ENCODE results near the gene TASL. TPM values are rescaled to one million over a fixed set of nuclear protein-coding genes. Genes with fewer than 3 reads are reported as not detected.
A peak's percentile ranks its signal among the peaks of the same experiment; 100 is the strongest.

TASL gene
- total RNA-seq, 2 experiments from 2014 or later = 2.6 to 3.1 TPM

DNA sequence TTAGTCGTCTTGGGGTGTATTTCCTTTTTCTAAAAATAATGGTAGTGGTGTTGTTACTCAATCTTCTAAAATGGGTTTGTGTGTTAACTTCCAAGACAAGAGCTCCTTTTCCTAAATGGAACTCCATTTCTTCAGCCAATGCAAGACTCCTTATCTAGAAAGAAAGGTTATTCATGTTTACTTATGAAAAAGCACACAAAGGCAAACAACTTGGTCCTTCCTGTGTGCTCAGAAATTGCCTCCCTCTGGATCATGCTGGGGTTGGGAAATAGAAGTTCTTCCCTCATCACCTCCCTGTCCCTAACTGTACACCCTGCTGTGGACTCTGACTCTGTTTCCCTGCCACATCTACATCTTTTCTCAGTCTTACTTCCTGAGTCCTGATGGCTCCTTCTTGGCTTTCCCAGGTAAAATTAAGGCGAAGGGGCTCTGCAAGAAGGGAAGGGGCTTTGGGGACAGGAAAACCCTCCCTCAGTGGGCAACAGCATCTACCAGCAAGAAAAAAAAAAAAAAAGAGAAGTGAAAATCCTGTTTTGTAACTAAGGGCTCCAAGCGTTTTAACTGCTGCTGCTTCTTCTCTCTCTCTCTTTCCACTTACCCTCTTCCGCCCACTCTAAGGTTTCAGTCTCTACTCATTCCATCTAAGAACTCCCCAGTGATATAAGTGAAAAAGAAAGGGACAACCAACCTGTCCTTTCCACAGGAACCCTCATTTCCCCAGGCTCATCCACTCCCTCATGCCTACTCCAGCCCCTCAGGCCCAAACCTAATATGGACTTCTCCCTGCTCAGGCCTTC is 19.8 kb upstream of the TASL start:
- Mint-ChIP-seq H3K4me3 (no peak overlapping the region), H3K36me3 (peaks cover 1% of the 10 kb centered on the region), H3K4me1 (peaks cover 3% of the 10 kb centered on the region), H3K27me3 (no peaks in the 10 kb centered on the region), H3K9me3 (no peaks in the 10 kb centered on the region), H3K27ac (no peak overlapping the region)
- ATAC-seq (ENCODE audit: low read depth) = no peak
- DNase-seq = no peak
- POLR2A ChIA-PET = no interaction called here

DNA sequence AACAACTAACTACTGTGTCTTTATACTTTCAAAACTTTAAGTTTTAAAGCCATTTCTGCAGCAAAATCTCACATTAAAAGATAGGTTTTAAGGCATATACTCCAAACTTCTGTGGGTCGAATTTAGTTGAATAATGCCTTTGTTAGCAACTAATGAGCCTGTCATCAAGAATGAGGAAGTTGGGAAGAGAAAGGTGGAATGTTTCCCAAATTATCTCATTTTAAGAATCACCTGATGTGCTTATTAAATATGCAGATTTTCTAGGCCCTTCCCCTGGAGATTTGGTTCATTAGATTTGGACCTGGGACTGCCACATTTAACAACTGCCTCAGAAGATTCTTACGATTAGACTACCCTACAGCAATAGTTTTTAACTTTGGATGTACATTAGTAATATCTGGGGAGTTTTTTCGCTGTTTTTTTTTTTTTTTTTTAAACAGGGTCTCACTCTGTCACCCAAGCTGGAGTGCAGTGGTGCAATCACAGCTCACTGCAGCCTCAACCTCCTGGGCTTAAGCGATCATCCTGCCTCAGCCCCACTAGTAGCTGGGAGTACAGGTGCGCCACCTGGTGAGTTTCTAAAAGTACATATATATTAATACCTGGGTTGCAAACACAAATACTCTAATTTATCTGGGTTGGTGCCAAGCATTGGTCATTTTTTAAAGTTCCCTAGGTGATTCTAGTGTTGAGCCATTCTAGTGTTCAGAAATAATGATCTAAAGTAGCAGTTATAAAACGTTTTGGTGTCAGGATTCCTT is 16.1 kb upstream of the TASL start:
- H3K27ac Mint-ChIP-seq = no peak overlapping the region
- H3K4me1 Mint-ChIP-seq = peaks cover 5% of the 10 kb centered on the region
- H3K9me3 Mint-ChIP-seq = no peaks in the 10 kb centered on the region
- ATAC-seq (ENCODE audit: low read depth) (peak; percentile 63), DNase-seq (no peak)
- POLR2A ChIA-PET = no interaction called here
- H3K36me3 Mint-ChIP-seq = peaks cover 1% of the 10 kb centered on the region
- H3K27me3 Mint-ChIP-seq = peaks cover 3% of the 10 kb centered on the region
- H3K4me3 Mint-ChIP-seq = no peak overlapping the region

DNA sequence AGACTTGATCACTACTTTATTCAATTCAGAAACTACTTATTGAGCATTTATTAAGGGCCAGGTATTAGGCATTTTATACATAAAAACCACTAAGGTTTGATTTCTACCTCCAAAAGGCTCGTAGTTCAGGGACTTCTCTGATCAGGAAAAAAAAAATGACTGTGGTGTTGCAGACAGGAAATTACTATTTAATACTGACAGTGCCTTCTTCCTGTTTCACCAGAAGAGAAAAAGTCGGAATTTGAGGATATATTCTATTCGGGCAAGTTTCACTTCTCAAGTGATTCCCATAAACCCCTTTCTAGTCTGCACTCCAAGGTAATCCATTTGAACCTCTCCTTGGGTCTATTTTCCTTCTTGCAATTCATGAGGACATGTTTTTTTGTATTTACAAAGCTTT is 15.3 kb upstream of the TASL start:
- H3K27me3 Mint-ChIP-seq = peaks cover 3% of the 10 kb centered on the region
- peaks cover 1% of the 10 kb centered on the region for H3K36me3 Mint-ChIP-seq
- no peaks in the 10 kb centered on the region for H3K9me3 Mint-ChIP-seq
- POLR2A ChIA-PET = no interaction called here
- DNase-seq (no peak), ATAC-seq (ENCODE audit: low read depth) (no peak)
- no peak overlapping the region for H3K4me3 Mint-ChIP-seq
- no peak overlapping the region for H3K27ac Mint-ChIP-seq
- peaks cover 5% of the 10 kb centered on the region for H3K4me1 Mint-ChIP-seq

DNA sequence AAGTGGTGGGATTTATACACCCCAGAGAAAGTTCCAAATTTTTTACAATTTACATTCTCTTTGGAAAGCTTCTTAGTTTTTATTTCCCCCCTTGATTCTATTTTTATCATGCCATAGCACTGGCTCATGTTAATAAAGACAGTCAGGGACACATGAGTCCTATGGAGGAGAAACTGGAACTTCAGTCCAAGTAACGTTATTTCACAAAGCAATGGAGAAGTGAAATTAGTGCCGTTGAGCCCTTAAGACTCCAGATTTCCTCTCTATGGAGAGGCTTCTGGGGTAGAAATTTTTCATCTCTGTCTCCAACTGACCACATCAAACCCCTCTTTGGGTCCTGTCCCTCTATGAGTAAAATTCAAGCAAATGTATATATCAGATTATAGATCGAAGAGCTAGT is 12.8 kb upstream of the TASL start:
- no peak for DNase-seq
- H3K4me1 Mint-ChIP-seq = peaks cover 2% of the 10 kb centered on the region
- H3K9me3 Mint-ChIP-seq = peaks cover 1% of the 10 kb centered on the region
- peaks cover 3% of the 10 kb centered on the region for H3K27me3 Mint-ChIP-seq
- H3K36me3 Mint-ChIP-seq = peaks cover 2% of the 10 kb centered on the region
- ATAC-seq (ENCODE audit: low read depth) = no peak
- POLR2A ChIA-PET = no interaction called here
- no peak overlapping the region for H3K4me3 Mint-ChIP-seq
- no peak overlapping the region for H3K27ac Mint-ChIP-seq

DNA sequence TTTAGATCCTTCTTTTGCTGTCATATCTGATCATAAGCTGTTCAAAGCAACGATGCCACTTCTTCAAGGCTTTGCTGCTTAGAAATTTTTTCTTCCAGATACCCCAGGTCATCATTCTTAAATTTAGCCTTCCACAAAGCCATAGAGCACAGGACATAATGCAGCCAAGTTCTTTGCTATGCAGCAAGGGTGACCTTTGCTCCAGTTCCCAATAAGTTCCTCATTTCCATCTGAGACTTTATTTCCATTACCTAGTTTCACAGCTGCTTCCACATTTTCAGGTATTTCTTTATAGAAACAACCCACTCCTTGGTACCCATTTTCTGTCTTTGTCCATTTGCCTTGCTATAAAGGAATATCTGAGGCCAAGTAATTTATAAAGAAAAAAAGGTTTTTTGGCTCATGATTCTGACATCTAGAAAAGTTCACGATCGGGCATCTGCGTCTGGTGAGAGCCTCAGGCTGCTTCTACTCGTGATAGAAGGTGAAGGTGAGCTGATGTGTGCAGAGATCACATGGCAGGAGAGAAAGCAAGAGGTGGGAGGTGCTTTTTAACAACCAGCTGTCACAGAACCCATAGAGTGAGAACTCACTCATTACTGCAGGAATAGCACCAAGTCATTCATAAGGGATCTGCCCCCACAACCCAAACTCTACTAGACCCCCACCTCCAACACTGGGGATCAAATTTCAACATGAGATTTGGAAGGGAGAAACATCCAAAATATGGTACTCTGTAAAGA is 11.8 kb upstream of the TASL start:
- Mint-ChIP-seq H3K4me3 (no peak overlapping the region), H3K36me3 (peaks cover 2% of the 10 kb centered on the region), H3K27ac (no peak overlapping the region), H3K9me3 (peaks cover 1% of the 10 kb centered on the region), H3K27me3 (peaks cover 3% of the 10 kb centered on the region), H3K4me1 (peaks cover 2% of the 10 kb centered on the region)
- POLR2A ChIA-PET = no interaction called here
- ATAC-seq (ENCODE audit: low read depth) (no peak), DNase-seq (no peak)

DNA sequence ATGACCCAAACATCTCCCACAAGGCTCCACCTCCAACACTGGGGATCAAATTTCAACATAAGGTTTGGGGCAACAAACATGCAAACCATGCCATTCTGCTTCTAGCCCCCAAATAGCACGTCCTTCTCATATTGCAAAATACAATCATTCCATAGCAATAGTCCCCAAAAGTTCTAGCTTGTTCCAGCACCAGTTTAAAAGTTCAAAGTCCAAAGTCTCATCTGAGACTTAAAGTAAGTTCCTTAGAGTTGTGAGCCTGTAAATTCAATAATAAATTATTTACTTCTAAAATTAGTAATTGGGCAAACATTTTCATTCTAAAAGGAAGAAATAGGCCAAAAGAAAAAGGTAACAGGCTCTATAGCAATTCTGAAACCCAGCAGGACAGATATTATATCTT is 8.9 kb upstream of the TASL start:
- Mint-ChIP-seq H3K4me3 (no peak overlapping the region), H3K4me1 (peaks cover 2% of the 10 kb centered on the region)
- POLR2A ChIA-PET = no interaction called here

DNA sequence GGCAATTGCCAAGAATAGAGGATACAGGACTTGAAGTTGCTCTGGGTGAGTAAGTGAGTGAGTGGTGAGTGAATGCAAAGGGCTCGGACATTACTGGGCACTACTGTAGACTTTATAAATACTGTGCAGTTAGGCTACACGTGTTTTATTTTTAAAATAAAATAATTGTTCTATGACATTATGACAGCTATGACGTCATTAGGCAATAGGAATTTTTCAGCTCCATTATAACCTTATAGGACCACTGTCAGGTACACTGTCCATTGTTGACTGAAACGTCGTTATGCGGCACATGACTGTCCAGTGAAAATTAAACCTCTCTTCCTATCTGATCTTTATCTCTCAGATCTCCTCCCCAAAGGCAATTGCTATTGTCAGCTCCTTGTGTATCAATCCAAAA is 5.1 kb upstream of the TASL start:
- POLR2A ChIA-PET = no interaction called here
- no peak overlapping the region for H3K4me3 Mint-ChIP-seq
- H3K9me3 Mint-ChIP-seq = peaks cover 4% of the 10 kb centered on the region
- H3K4me1 Mint-ChIP-seq = peaks cover 2% of the 10 kb centered on the region
- DNase-seq (no peak), ATAC-seq (ENCODE audit: low read depth) (no peak)
- peaks cover 6% of the 10 kb centered on the region for H3K36me3 Mint-ChIP-seq
- H3K27ac Mint-ChIP-seq = no peak overlapping the region
- no peaks in the 10 kb centered on the region for H3K27me3 Mint-ChIP-seq

More for the DNA sequence above, 8.9 kb upstream of the TASL start:
- DNase-seq = no peak
- Mint-ChIP-seq H3K36me3 (peaks cover 2% of the 10 kb centered on the region), H3K9me3 (peaks cover 1% of the 10 kb centered on the region), H3K27me3 (peaks cover 3% of the 10 kb centered on the region), H3K27ac (no peak overlapping the region)
- ATAC-seq (ENCODE audit: low read depth) = no peak

DNA sequence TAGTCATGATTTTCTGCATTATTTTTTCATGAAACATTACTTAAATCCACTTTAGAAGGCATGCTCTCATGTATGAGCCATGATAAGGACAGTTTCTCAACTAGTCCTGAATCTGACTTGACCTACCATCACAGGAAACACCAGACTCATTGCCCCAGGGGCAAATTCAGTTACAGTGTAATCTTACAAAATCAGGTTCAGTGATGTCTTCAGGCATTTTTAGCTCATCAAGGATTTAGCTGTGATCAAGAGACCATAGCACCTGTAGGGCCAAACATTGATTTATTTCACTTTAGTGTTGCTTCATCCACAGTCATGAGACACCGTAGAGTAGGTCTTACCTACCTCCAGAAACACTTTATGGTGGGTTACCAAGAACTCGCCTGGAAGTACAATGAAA is 3.1 kb upstream of the TASL start:
- DNase-seq = no peak
- Mint-ChIP-seq H3K4me1 (peaks cover 4% of the 10 kb centered on the region), H3K27ac (no peak overlapping the region), H3K9me3 (peaks cover 2% of the 10 kb centered on the region), H3K36me3 (peaks cover 6% of the 10 kb centered on the region), H3K27me3 (no peaks in the 10 kb centered on the region), H3K4me3 (no peak overlapping the region)
- POLR2A ChIA-PET = no interaction called here
- ATAC-seq (ENCODE audit: low read depth) = no peak

DNA sequence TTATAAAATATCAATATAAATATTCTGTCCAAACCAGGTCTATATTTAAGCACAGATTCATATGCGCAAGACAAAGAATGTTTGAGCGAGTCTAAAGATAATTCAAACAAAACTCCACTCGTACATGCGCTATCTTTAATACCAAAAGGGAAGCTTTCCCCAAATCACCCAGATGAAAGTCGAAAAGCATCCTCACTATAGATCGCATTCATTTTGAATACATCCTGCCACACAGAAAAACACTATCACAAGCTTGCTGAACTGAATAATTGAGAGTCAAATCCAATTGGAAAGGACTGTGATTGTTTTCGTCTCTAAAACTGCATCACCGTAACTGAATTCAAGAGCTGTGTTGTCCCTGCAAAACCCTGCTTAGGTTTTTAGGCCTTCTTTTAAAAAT is 685 bp downstream of the TASL start:
- ATAC-seq (ENCODE audit: low read depth) = no peak
- H3K9me3 Mint-ChIP-seq = peaks cover 2% of the 10 kb centered on the region
- POLR2A ChIA-PET = interaction anchor here (0.8 to 2.4 kb wide), 4 partner anchors 74 to 313 kb away, joined by 3 to 10 read pairs (median 4); partner anchors contain the start of genes GK and TAB3
- no peaks in the 10 kb centered on the region for H3K27me3 Mint-ChIP-seq
- peaks cover 16% of the 10 kb centered on the region for H3K36me3 Mint-ChIP-seq
- H3K4me3 Mint-ChIP-seq = peak overlapping the region; percentile 94
- H3K4me1 Mint-ChIP-seq = peaks cover 16% of the 10 kb centered on the region
- no peak for DNase-seq
- H3K27ac Mint-ChIP-seq = peak overlapping the region; percentile 99

DNA sequence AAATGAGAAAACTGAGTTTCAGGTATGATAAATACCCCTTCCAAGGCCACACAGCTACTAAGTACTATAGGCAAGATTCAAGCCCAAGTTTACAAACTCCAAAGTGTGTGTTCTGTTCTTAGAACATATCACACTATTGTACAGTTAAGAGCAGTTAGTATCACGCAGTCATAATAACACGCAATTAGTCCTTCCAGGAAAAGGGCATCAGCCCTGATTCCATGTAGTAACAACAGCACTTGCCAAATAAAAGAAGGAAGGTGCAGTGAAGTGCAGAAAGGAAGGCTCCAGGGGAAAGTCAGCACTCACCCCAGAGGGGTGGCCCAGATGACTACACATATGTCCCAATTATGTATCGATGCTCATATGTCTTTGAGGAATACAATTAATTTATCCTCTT is 4.4 kb downstream of the TASL start:
- H3K9me3 Mint-ChIP-seq = no peaks in the 10 kb centered on the region
- H3K27me3 Mint-ChIP-seq = no peaks in the 10 kb centered on the region
- H3K27ac Mint-ChIP-seq = no peak overlapping the region
- POLR2A ChIA-PET = no interaction called here
- H3K4me3 Mint-ChIP-seq = no peak overlapping the region
- DNase-seq (no peak), ATAC-seq (ENCODE audit: low read depth) (no peak)
- H3K4me1 Mint-ChIP-seq = peaks cover 16% of the 10 kb centered on the region
- peaks cover 14% of the 10 kb centered on the region for H3K36me3 Mint-ChIP-seq

DNA sequence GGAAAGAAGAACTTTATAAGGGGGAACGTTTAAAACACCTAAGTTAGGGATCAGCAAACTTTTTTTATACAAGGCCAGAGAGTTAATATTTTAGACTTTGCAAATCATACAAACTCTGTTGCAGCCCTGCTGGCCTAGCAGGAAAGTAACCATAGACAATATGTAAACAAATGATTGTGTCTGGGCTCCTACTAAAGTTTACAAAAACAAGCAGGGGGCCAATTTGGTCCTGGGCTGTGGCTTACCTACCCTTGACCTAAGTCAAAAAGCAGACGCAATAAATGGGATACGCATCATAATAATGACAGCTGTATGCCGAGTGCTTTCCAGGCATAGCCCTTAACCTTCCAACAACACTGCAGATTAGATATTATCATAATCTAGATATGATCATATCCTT is 4.9 kb downstream of the TASL start:
- peak overlapping the region; percentile 45 for H3K4me3 Mint-ChIP-seq
- ATAC-seq (ENCODE audit: low read depth) = no peak
- no peak for DNase-seq
- no peaks in the 10 kb centered on the region for H3K27me3 Mint-ChIP-seq
- H3K9me3 Mint-ChIP-seq = no peaks in the 10 kb centered on the region
- no peak overlapping the region for H3K27ac Mint-ChIP-seq
- peaks cover 16% of the 10 kb centered on the region for H3K4me1 Mint-ChIP-seq
- POLR2A ChIA-PET = no interaction called here
- peaks cover 14% of the 10 kb centered on the region for H3K36me3 Mint-ChIP-seq

DNA sequence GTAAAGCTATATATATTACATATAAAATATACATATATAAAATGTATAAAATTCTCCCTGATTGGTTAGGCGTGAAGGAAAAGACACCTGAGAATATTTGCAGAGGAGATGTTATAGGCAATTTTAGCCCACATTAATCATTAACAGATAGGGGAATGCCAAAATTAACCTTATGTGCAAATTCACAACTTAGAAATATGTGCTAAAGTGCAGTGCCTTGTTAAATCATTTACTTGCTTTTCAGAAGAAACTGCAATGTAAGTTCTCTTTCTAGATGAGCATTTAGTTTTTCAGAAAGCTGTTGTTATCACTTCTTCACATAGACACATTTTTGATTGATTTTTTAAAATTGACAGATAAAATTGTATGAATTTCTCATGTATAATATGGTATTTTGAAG is 5.6 kb downstream of the TASL start:
- ATAC-seq (ENCODE audit: low read depth) (no peak), DNase-seq (no peak)
- Mint-ChIP-seq H3K4me3 (no peak overlapping the region), H3K27ac (no peak overlapping the region), H3K4me1 (peaks cover 16% of the 10 kb centered on the region), H3K9me3 (no peaks in the 10 kb centered on the region), H3K36me3 (peaks cover 14% of the 10 kb centered on the region), H3K27me3 (no peaks in the 10 kb centered on the region)
- POLR2A ChIA-PET = no interaction called here

DNA sequence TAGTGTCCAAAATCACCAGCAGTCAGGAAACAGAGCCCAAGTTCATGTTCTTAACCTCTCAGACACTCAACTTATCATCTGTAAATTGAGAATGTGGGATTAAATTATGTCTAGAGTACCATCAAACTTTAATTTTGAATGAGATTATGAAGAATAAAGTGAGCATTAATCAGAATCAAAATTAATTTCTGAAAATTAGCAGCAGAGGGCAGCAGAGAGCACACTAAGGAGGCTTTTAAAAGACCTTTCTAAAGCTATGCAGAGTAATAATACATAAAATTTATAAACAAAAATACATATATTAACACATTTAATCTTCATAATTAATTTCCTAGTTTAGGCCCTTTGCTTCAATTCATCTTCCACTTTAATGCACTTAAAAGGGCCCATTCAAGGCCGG is 7.1 kb downstream of the TASL start:
- Mint-ChIP-seq H3K27ac (no peak overlapping the region), H3K4me1 (peaks cover 14% of the 10 kb centered on the region), H3K27me3 (no peaks in the 10 kb centered on the region), H3K4me3 (no peak overlapping the region), H3K36me3 (peaks cover 12% of the 10 kb centered on the region), H3K9me3 (no peaks in the 10 kb centered on the region)
- ATAC-seq (ENCODE audit: low read depth) (no peak), DNase-seq (no peak)
- POLR2A ChIA-PET = no interaction called here

Measured in activated naive CD8-positive, alpha-beta T cell treated with anti-CD3 and anti-CD28 coated beads, Interleukin-2, amount 10 ng/mL, durations not matched to agents 7 days and 5 days (primary cell).